Activated CD4-positive, alpha-beta memory T cell treated with anti-CD3 and anti-CD28 coated beads for 36 hours (primary cell): ENCODE data around the gene SFXN3. TPM values are rescaled to one million over a fixed set of nuclear protein-coding genes. Genes with fewer than 3 reads are reported as not detected.
"Not testable (repeated sequence)": the region's sequence is repeated elsewhere in the genome, so short reads cannot be mapped to it uniquely, and the experiment has no call there.

Source experiments
- CTCF ChIA-PET: fragments of 350-600 bp; sonication (Branson Sonifier 250); formaldehyde crosslinking; loops from one replicate; lab custom pipeline; 2021; ENCODE audit warnings: antibody characterized with exemption, inconsistent platforms; lab: Charles Lee
- POLR2A ChIA-PET: fragments of 350-600 bp; sonication (Branson Sonifier 250); formaldehyde crosslinking; loops from one replicate; lab custom pipeline; 2021; ENCODE audit warnings: antibody characterized with exemption; lab: Charles Lee
- DNase-seq: peaks from one replicate; pipeline ENCODE4 v3.0.0-alpha.2; 2020
- H3K27ac Mint-ChIP-seq: one replicate; pipeline ENCODE4 v1.8.0; 2021; ENCODE audit warnings: mixed read lengths
- H3K27me3 Mint-ChIP-seq: one replicate; pipeline ENCODE4 v1.8.0; 2021; ENCODE audit warnings: mixed read lengths
- H3K36me3 Mint-ChIP-seq: one replicate; pipeline ENCODE4 v1.8.0; 2021; ENCODE audit warnings: mixed read lengths
- H3K4me1 Mint-ChIP-seq: one replicate; pipeline ENCODE4 v1.8.0; 2021; ENCODE audit warnings: low read depth, mixed read lengths
- H3K4me3 Mint-ChIP-seq: one replicate; pipeline ENCODE4 v1.8.0; 2021; ENCODE audit warnings: mild to moderate bottlenecking, mixed read lengths
- H3K9me3 Mint-ChIP-seq: one replicate; pipeline ENCODE4 v1.8.0; 2021; ENCODE audit warnings: mixed read lengths
- intact Hi-C: fragments of 100-400 bp; cut with micrococcal nuclease; formaldehyde crosslinking; loops from one replicate; pipeline ENCODE4 v1.15.1; 2023
- total RNA-seq, 2 experiments: library from RNA; stranded (reverse); gene quantifications; one replicate each; pipeline ENCODE4 v1.2.3, GENCODE V29; 2021

Gene SFXN3
- total RNA-seq, 2 experiments from 2014 or later, result 40.4 to 41.9 TPM

DNA sequence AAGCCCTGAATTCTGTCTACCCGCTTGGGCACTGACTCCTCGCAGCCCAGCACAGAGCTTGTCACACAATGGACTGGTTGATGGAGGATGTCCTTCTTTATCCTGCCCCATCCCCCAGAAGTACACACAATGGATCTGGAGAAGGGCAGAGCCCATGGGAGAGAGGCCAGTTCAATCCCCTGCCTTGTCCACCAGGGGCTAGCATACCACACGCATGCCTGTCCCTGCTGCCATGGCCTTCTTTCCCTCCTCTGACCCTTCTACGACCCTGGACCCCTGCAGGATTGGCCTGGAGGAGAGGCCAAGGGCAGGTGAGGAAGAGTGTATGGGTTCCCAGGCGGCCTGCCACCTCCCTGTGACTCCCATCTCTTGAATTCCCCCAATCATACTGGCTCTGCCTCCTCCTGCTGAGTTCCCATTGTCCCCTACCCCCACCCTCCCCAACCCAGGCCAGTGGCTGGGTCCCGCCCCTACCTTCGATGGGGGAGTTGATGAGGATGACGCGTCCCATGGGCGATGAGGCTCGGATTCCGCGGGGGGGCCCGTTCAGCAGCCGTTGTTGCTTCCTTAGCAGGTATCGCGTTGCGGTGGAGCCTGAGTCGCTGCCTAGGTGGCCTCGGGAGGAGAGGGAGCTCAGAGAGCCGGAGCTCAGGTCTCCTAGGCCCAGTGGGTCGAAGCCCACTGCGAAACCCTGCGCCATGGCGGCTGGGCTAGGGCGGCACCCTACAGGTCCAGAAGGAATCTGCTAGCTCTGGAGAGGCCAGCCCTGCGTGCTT, 1.3 kb upstream of the SFXN3 start:
- Mint-ChIP-seq H3K4me1 (peaks cover 17% of the 10 kb centered on the region), H3K36me3 (peaks cover 2% of the 10 kb centered on the region), H3K27ac (no peak overlapping the region), H3K9me3 (no peaks in the 10 kb centered on the region), H3K27me3 (no peaks in the 10 kb centered on the region), H3K4me3 (no peak overlapping the region)
- intact Hi-C loops, result loop anchor here (2.0 to 5.0 kb wide), 3 partner anchors 17 to 117 kb away; partner anchors contain the start of gene SLF2
- no peak for DNase-seq
- CTCF ChIA-PET, result interaction anchor here (0.6 to 28.4 kb wide), 9 partner anchors 11 to 113 kb away, joined by 4 to 559 read pairs (median 25); partner anchors contain the start of gene KAZALD1
- POLR2A ChIA-PET, result interaction anchor here (1.5 to 3.0 kb wide), 2 partner anchors 13 to 15 kb away, joined by 3 to 14 read pairs; no protein-coding TSS in a partner anchor

DNA sequence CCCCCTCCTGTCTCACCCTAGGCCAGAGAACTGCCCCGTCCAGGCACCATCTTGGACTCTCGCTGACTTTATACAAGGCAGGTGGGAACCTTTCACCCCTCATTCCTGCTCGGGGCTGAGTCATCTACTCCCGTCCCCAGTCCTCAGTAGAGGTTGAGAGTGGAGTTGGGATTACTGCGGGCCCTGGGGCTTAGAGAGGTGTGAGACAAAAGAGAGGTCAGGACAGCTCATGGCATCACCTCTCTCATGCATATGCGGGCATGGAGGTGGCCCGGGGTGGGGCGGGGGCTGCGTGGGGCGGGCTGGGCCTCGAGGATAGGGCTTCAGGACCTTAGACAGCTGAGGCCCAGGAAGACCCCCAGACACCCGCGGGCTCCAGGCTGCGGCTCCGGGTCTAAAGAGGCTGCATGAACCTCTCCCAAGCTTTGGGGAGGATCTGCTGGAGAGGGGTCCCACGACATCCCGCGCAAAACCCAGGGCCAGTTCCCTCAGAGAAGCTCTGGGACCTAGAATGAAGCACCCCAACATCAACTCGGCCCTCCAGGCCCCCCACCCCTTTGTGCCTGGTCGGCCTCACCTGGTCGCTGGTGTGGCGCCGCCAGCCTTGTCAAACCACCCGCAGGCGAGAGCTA, 422 bp upstream of the SFXN3 start:
- POLR2A ChIA-PET, result interaction anchor here (0.9 to 3.0 kb wide), 6 partner anchors 12 to 35 kb away, joined by 3 to 14 read pairs (median 8); partner anchors contain the start of genes KAZALD1 and LZTS2
- no peaks in the 10 kb centered on the region for H3K27me3 Mint-ChIP-seq
- H3K4me1 Mint-ChIP-seq, result peaks cover 17% of the 10 kb centered on the region
- H3K9me3 Mint-ChIP-seq, result no peaks in the 10 kb centered on the region
- peak overlapping the region; percentile 79 for H3K4me3 Mint-ChIP-seq
- no peak overlapping the region for H3K27ac Mint-ChIP-seq
- peaks cover 5% of the 10 kb centered on the region for H3K36me3 Mint-ChIP-seq
- no peak for DNase-seq
- CTCF ChIA-PET, result interaction anchor here (0.6 to 28.4 kb wide), 16 partner anchors 12 to 753 kb away, joined by 3 to 559 read pairs (median 4); partner anchors contain the start of genes KAZALD1, LZTS2 and NPM3
- intact Hi-C loops, result loop anchor here (2.0 to 5.0 kb wide), 2 partner anchors 18 to 118 kb away; partner anchors contain the start of gene SLF2

DNA sequence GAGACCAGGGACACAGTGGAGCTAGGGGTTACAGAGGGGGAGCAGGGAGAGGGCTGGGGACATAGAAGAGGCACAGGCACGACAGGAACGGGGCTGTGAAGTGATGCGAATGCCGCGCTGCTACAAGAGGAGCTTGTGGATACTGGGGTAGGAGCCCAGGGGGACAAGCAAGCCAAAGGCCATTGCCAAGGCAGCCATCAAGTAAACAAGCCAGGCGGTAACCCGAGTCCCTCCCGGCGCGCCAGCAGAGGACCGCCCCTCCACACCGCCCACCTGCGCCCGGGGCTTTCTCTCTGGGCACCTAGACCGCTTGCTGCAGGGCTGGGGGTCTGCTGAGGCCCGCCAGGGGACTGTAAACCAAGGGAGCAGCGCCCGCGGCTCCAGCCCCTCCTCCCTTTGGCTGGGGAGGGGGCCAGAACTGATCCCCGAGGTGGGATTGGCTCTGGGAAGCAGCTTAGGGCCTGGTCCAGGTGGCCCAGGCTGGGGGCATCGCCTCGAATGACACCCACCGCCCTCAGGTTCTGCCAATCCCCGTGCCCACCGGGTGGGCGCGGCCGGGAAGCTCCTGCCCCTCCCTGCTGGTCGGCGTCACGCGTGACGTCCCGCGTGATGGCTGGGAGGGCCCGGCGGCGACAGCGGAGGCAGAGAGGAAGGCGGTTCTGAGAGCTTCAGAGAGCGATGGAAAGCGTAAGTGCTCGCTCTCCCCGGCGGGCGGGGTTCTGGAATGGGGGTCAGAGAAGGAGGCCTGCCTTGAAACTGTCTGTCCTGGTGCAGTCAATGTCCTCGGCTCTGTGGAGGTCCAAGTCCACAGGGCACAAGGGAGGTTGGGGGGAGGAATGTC, 982 bp downstream of the SFXN3 start:
- no peaks in the 10 kb centered on the region for H3K27me3 Mint-ChIP-seq
- H3K4me3 Mint-ChIP-seq, result peak overlapping the region; percentile 79
- POLR2A ChIA-PET, result interaction anchor here (0.9 to 3.0 kb wide), 9 partner anchors 10 to 45 kb away, joined by 3 to 14 read pairs (median 5); partner anchors contain the start of genes KAZALD1 and LZTS2
- CTCF ChIA-PET, result interaction anchor here (0.7 to 28.4 kb wide), 9 partner anchors 10 to 130 kb away, joined by 3 to 559 read pairs (median 25); partner anchors contain the start of genes KAZALD1 and LZTS2
- peaks cover 6% of the 10 kb centered on the region for H3K36me3 Mint-ChIP-seq
- H3K9me3 Mint-ChIP-seq, result no peaks in the 10 kb centered on the region
- peak; percentile 86 for DNase-seq
- intact Hi-C loops, result loop anchor here (1.0 to 5.0 kb wide), 5 partner anchors 10 to 120 kb away; partner anchors contain the start of gene SLF2
- peaks cover 17% of the 10 kb centered on the region for H3K4me1 Mint-ChIP-seq
- H3K27ac Mint-ChIP-seq, result peak overlapping the region; percentile 88

DNA sequence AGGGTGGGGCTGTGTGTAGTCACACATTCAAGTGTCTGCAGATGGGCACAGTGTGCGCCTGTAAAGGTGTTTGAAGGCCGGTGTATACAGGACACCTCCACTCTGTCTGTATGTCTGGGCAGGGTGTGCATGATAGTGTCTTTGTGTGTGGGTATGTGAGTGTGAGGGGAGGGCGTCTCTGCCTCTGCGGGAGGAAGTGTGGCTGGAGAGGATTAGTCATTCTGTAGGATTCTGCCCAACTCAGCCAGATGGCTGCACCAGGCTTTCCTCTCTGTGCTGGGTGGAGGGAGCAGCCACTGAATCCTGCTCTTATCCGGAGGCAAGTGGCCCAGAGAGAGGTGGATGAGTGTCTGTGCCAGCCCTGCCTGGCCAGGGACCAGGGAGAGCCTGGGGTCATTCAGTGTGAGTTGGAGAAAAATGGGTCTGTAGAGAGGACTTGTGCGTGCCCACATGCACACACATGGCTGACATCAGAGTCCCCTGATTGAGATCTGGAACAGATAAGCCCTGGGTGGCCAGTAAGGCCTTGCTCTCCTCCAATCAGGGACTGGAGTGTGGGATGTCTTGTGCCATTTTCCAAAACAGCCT, 1.7 kb downstream of the SFXN3 start:
- DNase-seq, result peak; percentile 79
- intact Hi-C loops, result loop anchor here (1.0 to 5.0 kb wide), 4 partner anchors 10 to 120 kb away; partner anchors contain the start of gene SLF2
- peak overlapping the region; percentile 79 for H3K4me3 Mint-ChIP-seq
- ChIA-PET POLR2A (interaction anchor here (0.6 to 3.0 kb wide), 7 partner anchors 10 to 36 kb away, joined by 3 to 14 read pairs (median 5); partner anchors contain the start of gene KAZALD1), CTCF (interaction anchor here (1.7 to 28.4 kb wide), 7 partner anchors 9 to 129 kb away, joined by 6 to 559 read pairs (median 28); partner anchors contain the start of gene KAZALD1)
- H3K27me3 Mint-ChIP-seq, result no peaks in the 10 kb centered on the region
- H3K36me3 Mint-ChIP-seq, result peaks cover 8% of the 10 kb centered on the region
- no peaks in the 10 kb centered on the region for H3K9me3 Mint-ChIP-seq
- peaks cover 17% of the 10 kb centered on the region for H3K4me1 Mint-ChIP-seq
- peak overlapping the region; percentile 88 for H3K27ac Mint-ChIP-seq

DNA sequence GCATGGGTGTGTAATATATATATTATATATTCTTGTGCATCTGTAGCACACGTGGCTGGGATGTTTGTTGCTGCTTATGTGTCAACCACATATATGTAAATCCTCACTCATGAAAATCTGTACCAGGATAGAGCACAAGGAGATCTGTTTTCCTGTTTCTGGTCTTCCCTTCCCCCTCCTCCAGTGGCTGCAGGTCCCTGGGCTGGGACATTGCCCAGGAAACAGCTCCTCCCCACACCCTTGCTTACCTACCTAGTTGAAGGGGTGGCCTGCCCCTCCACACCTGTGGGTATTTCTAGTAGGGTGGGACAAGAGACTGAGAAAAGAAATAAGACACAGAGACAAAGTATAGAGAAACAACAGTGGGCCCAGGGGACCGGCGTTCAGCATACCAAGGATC, 2.2 kb downstream of the SFXN3 start:
- CTCF ChIA-PET, result interaction anchor here (3.6 to 28.4 kb wide), 4 partner anchors 9 to 36 kb away, joined by 28 to 559 read pairs (median 91); partner anchors contain the start of gene KAZALD1
- H3K27me3 Mint-ChIP-seq, result no peaks in the 10 kb centered on the region
- H3K9me3 Mint-ChIP-seq, result no peaks in the 10 kb centered on the region
- intact Hi-C loops, result loop anchor here (5.0 kb wide), 1 partner anchor 121 kb away; the partner anchor contains the start of gene SLF2
- POLR2A ChIA-PET, result interaction anchor here (0.6 kb wide), 1 partner anchor 16 kb away, joined by 3 read pairs; no protein-coding TSS in a partner anchor
- no peak overlapping the region for H3K27ac Mint-ChIP-seq
- H3K4me1 Mint-ChIP-seq, result peaks cover 17% of the 10 kb centered on the region
- H3K36me3 Mint-ChIP-seq, result peaks cover 8% of the 10 kb centered on the region
- no peak for DNase-seq
- peak overlapping the region; percentile 9 for H3K4me3 Mint-ChIP-seq

DNA sequence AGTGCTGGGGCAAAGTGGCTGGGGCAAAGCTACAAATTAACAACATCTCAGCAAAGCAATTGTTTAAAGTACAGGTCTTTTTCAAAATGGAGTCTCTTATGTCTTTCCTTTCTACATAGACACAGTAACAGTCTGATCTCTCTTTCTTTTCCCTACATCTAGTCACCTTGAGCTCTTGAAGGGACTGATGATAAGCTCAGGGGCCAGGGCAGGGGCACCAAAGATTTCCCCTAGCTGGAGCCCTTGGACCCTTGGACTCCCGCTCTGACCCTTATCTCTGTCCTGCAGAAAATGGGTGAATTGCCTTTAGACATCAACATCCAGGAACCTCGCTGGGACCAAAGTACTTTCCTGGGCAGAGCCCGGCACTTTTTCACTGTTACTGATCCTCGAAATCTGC, 3.4 kb downstream of the SFXN3 start:
- peaks cover 17% of the 10 kb centered on the region for H3K4me1 Mint-ChIP-seq
- ChIA-PET POLR2A (interaction anchor here (0.6 kb wide), 1 partner anchor 986 kb away, joined by 4 read pairs; no protein-coding TSS in a partner anchor), CTCF (interaction anchor here (1.1 to 28.4 kb wide), 5 partner anchors 9 to 30 kb away, joined by 3 to 559 read pairs (median 5); partner anchors contain the start of gene KAZALD1)
- not testable (repeated sequence) for H3K4me3 Mint-ChIP-seq, H3K9me3 Mint-ChIP-seq, H3K27me3 Mint-ChIP-seq, H3K27ac Mint-ChIP-seq, H3K36me3 Mint-ChIP-seq, DNase-seq
- intact Hi-C loops, result loop anchor here (5.0 kb wide), 1 partner anchor 122 kb away; the partner anchor contains the start of gene SLF2

DNA sequence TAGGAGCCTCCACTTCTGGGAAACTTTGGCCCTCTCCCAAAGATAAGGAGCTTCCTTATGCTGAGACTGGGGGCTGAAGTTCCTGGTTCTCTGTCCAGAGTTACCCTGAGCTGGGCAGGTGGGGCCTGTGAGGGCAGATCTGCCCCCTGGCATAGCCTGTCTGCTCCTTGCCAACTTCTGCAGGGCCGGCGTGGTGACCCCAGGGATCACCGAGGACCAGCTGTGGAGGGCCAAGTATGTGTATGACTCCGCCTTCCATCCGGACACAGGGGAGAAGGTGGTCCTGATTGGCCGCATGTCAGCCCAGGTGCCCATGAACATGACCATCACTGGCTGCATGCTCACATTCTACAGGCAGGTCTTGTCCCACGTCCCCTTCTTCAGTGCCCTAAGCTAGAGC, 4.3 kb downstream of the SFXN3 start:
- no peak overlapping the region for H3K4me3 Mint-ChIP-seq
- no peaks in the 10 kb centered on the region for H3K27me3 Mint-ChIP-seq
- intact Hi-C loops, result no loop called here
- H3K4me1 Mint-ChIP-seq, result peaks cover 17% of the 10 kb centered on the region
- H3K27ac Mint-ChIP-seq, result no peak overlapping the region
- CTCF ChIA-PET, result interaction anchor here (0.7 to 28.4 kb wide), 5 partner anchors 8 to 37 kb away, joined by 3 to 559 read pairs (median 5); partner anchors contain the start of gene KAZALD1
- POLR2A ChIA-PET, result no interaction called here
- H3K9me3 Mint-ChIP-seq, result no peaks in the 10 kb centered on the region
- DNase-seq, result no peak
- H3K36me3 Mint-ChIP-seq, result peaks cover 8% of the 10 kb centered on the region

DNA sequence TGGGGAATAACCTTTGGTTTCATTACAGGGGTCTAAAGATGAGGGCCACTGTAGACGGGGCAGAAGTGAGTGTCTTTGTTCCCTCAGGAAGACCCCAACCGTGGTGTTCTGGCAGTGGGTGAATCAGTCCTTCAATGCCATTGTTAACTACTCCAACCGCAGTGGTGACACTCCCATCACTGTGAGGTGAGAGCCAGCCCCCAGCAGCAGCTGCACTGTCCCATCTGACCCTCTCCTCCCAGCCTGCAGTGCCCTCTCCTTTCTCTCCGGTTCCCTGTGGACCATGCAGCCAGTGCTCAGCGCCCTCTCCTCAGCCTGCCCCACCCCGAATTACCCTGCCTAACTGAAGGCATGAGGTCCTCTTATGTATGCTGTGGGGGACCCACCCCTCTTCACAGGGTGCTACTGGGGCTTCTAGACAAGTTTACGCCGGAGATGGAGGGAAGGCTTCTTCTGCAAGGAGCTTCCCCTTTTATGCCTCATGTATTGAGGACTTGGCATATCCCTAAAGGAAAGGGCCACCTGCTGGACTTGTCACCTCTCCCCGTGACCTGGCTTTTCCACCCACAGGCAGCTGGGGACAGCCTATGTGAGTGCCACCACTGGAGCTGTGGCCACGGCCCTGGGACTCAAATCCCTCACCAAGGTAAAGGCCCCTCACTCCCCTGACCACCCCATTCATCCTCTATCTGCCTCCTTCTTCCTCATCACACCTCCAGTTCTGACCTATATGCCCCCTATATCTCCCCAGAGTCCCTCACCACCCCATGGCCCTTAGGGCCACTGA, 5.1 kb downstream of the SFXN3 start:
- no peak overlapping the region for H3K27ac Mint-ChIP-seq
- intact Hi-C loops, result no loop called here
- H3K9me3 Mint-ChIP-seq, result no peaks in the 10 kb centered on the region
- H3K36me3 Mint-ChIP-seq, result peaks cover 9% of the 10 kb centered on the region
- CTCF ChIA-PET, result interaction anchor here (0.7 to 28.4 kb wide), 4 partner anchors 14 to 38 kb away, joined by 3 to 559 read pairs (median 72); partner anchors contain the start of gene KAZALD1
- H3K27me3 Mint-ChIP-seq, result no peaks in the 10 kb centered on the region
- POLR2A ChIA-PET, result no interaction called here
- DNase-seq, result no peak
- H3K4me3 Mint-ChIP-seq, result no peak overlapping the region
- H3K4me1 Mint-ChIP-seq, result peaks cover 15% of the 10 kb centered on the region

DNA sequence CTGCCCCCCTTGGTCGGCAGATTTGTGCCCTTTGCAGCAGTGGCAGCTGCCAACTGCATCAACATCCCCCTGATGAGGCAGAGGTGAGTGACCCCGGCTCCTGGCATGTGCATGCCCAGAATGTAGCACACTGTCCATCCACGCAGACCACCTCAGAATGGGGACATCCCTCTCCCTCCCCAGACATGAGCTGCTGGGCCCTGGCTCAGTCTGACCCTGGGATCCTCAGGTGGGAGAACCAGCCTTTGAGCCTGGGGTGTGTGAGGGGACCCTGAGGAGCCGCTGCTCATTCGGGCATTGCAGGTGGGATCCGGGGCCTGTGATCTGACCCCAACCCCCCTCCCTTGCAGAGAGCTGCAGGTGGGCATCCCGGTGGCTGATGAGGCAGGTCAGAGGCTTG, 5.7 kb downstream of the SFXN3 start:
- ChIA-PET POLR2A (no interaction called here), CTCF (interaction anchor here (1.6 to 28.4 kb wide), 3 partner anchors 14 to 28 kb away, joined by 7 to 559 read pairs (median 137); partner anchors contain the start of gene KAZALD1)
- Mint-ChIP-seq H3K4me1 (peaks cover 17% of the 10 kb centered on the region), H3K36me3 (peaks cover 9% of the 10 kb centered on the region), H3K27ac (no peak overlapping the region), H3K9me3 (no peaks in the 10 kb centered on the region), H3K4me3 (no peak overlapping the region), H3K27me3 (no peaks in the 10 kb centered on the region)
- DNase-seq, result no peak
- intact Hi-C loops, result no loop called here

DNA sequence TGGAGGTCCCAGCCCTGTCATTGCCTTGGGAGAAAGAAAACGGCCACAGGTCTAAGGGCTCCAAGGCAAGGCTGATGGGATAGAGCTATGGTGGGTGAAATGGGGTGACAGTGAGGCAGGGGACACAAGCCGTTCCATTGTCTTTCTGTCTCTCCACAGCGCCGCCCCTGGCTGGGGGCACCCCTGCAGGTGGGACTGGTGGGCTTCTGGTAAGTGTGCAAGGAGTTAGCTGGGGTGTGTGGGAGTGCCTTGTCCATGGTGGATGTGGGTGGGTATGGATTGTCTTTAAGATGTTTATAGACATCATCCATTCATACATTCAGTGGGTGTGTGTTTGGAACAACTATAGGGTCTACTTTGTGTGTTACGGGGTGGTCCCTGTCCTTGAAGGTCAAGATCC, 7.5 kb downstream of the SFXN3 start:
- Mint-ChIP-seq H3K27ac (no peak overlapping the region), H3K9me3 (no peaks in the 10 kb centered on the region), H3K36me3 (peaks cover 9% of the 10 kb centered on the region), H3K4me3 (no peak overlapping the region), H3K4me1 (peaks cover 25% of the 10 kb centered on the region), H3K27me3 (no peaks in the 10 kb centered on the region)
- intact Hi-C loops, result no loop called here
- ChIA-PET CTCF (interaction anchor here (1.0 to 28.4 kb wide), 3 partner anchors 13 to 102 kb away, joined by 3 to 559 read pairs (median 56); partner anchors contain the start of gene KAZALD1), POLR2A (no interaction called here)
- DNase-seq, result no peak
